Heart left ventricle (tissue), 16 donors: ENCODE data around the gene ASCC1. TPM values are rescaled to one million over a fixed set of nuclear protein-coding genes. Genes with fewer than 3 reads are reported as not detected.

Experiments
- ATAC-seq, 4 donors: fragments of 200-7000 bp; cut with Tn5 transposase; one replicate each; pipeline ENCODE4 v1.9.1; 2020 to 2022; ENCODE audit warnings: moderate library complexity in 4 of 4, mild to moderate bottlenecking in 3 of 4, moderate number of reproducible peaks in 1 of 4
- DNase-seq, 5 donors: peaks; one replicate each; pipeline ENCODE4 v3.0.0-alpha.2; 2020
- H3K27ac ChIP-seq, 12 donors: fragments of 200-600 bp; sonication (generic) in 4 of 12; one replicate each; pipeline versions ENCODE4 v1.5.0 to v1.8.0; 2016 to 2022; ENCODE audit warnings: mild to moderate bottlenecking in 2 of 12
- H3K27me3 ChIP-seq, 9 donors: fragments of 200-600 bp; sonication (generic) in 2 of 9; one replicate each; pipeline versions ENCODE4 v1.5.1 to v1.8.0; 2016 to 2022; ENCODE audit warnings: mild to moderate bottlenecking in 3 of 9
- H3K36me3 ChIP-seq, 9 donors: fragments of 200-600 bp; sonication (generic) in 2 of 9; one replicate each; pipeline versions ENCODE4 v1.5.0 to v1.8.0; 2018 to 2022; ENCODE audit warnings: mild to moderate bottlenecking in 2 of 9
- H3K4me1 ChIP-seq, 12 donors: fragments of 200-600 bp; sonication (generic) in 4 of 12; one replicate each; pipeline versions ENCODE4 v1.5.0 to v1.8.0; 2016 to 2022; ENCODE audit warnings: mild to moderate bottlenecking in 3 of 12
- H3K4me3 ChIP-seq, 12 donors: fragments of 200-600 bp; sonication (generic) in 4 of 12; one replicate each; pipeline versions ENCODE4 v1.5.0 to v1.8.0; 2017 to 2022; ENCODE audit warnings: mild to moderate bottlenecking in 9 of 12, moderate library complexity in 4 of 12
- H3K9me3 ChIP-seq, 12 donors: fragments of 200-600 bp; sonication (generic) in 4 of 12; one replicate each; pipeline versions ENCODE4 v1.5.0 to v1.8.0; 2016 to 2022; ENCODE audit warnings: mild to moderate bottlenecking in 1 of 12
- POLR2A ChIP-seq, 2 donors: fragments of 450-650 bp; IDR thresholded peaks; one replicate each; pipeline ENCODE4 v1.6.1; 2017; ENCODE audit warnings: antibody characterized with exemption in 2 of 2, mild to moderate bottlenecking in 2 of 2, moderate library complexity in 2 of 2
- WGBS, 4 donors: extraction: QIAGEN DNeasy Blood & Tissue Kit in 2 of 4; methylation state at CpG; one replicate each; pipeline versions ENCODE4 v1.1.5 to v1.1.7; 2013 to 2018; 5-methylcytosine and 5-hydroxymethylcytosine counted together
- intact Hi-C, 10 donors: fragments of 100-400 bp; cut with DNase I; formaldehyde crosslinking; loops; one replicate each; pipeline versions ENCODE4 v1.11.1 to v1.14.2; 2022
- polyA plus RNA-seq, 2 donors: library from polyadenylated mRNA; stranded (reverse); fragments of 200-250 nt; gene quantifications; one replicate each; pipeline ENCODE4 v1.2.3, GENCODE V29; 2013
- total RNA-seq, 9 donors: library from RNA; depleted of rRNA in 2 of 9; stranded (reverse); fragments of >200 nt in 2 of 9; fragmentation: NEBNext Ultra II Directional in 3 of 9; extraction: Animal tissue kit (Norgen Biotek cat#: 25700) in 3 of 9; gene quantifications; one replicate each; pipeline versions ENCODE4 v1.1.0 to v1.2.4, GENCODE V29; 2016 to 2023
- TF ChIP-seq, protein P1 (sequence below), 12 donors: fragments of 200-600 bp; sonication (generic) in 4 of 12; IDR thresholded peaks; one replicate each; pipeline versions ENCODE4 v1.5.0 to v1.8.0; 2018 to 2022; ENCODE audit warnings: antibody characterized with exemption in 12 of 12, mild to moderate bottlenecking in 5 of 12
- donor health status: ischemic (EF 13 %, LVEDD 7.1; RV severe dilation, severe dysfunction).
- donor health status: healthy with polysubstance abuse.
- donor health status: DM: no; HTN: yes; CAD: no.
- donor health status: DM: no; HTN: no; CAD: no.
- donor health status: ischemic (EF 25% LVEDD 6.9; RV normal size, moderate dysfunction).
- donor health status: ischemic (EF 25% LVEDD 5.7; RV mildly dilated, moderate dysfunction).
- donor health status: healthy.
- donor health status: DM: yes; HTN: yes; CAD: no.
- donor health status: ischemic (EF 35%, LVEDD 5.7; RV mildly dilated, moderate dysfunction).
- donor health status: nonischemic (EF 11% LVEDD 7.7; RV severe dilation, severe dysfunction).
- donor health status: DM: yes; HTN: yes; CAD: no.
- donor health status: PGD.
- donor health status: ischemic (EF 29% LVEDD 5.4; RV normal size, mild dysfunction).
- donor health status: nonischemic (EF 23%, LVEDD 6.1; RV moderate dilation, normal function).

ASCC1 gene
- total and polyA plus RNA-seq, 11 donors: 12.0 to 49.6 (median 35.3) TPM

DNA sequence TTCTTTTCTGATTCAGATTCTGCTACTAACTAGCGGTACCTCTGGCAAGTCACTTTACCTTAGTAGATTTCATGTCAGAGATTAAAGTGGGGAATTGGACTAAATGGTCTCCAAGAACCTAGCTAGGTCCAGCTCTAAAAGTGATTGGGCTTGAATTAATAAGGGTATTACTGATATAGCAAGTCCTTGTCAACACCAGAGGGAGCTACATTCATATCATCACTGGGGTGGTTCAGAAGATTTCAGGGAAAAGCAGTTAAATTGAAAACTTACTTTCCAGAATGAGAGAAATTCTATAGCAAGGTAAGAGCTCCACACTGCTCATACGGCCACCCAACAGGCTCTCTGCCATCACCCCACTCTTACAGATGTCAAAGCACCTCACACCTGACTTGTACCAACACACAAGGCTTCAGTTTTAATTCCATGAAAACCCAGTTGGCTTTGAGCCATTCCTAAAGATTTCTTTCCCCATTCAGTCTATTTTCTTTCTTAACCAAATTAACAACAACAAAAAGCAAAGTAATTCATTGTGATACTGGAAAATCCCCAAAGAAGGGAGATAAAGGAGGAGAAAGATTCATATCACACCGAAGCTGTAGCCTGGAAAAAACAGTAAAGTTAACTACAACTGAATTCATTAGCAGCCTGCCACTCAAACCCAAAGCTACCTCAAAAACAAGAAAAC, 89.7 kb downstream of the ASCC1 start:
- WGBS, 4 donors: 88 to 96% (median 93%) methylated on average over 3 of the region's 3 CpGs
- no peak overlapping the region for H3K27ac ChIP-seq
- no peak for ATAC-seq

DNA sequence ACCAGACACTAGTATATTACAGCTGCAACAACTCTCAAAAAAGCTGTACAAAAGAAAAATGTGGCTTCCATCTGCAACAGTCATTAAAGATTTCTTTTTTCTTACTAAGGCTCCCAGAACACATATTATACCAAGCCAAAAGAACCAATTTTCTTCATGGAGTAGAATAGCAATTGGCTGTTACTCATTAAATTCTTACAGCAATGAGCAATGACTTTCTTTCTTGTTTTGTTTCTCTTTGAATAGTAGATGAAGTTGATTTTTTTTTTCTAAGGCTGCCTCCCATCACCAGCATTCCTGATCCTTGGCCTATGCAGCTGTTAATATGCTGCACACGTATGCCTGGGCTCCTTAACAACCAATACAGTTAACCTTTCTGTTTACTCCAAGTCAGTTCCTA, 91.1 kb downstream of the ASCC1 start:
- ATAC-seq: peak in 3 of 4 donors; percentile 27 to 68 (median 60)
- DNase-seq: no peak
- intact Hi-C loops: loop anchor here in 7 of 10 donors (5.0 kb wide), 5 partner anchors 87 to 212 kb away; partner anchors contain the start of genes ANAPC16 (in 2 of the 7) and ASCC1 (in 2 of the 7)
- no peaks in the 10 kb centered on the region for H3K27me3 ChIP-seq
- TF ChIP-seq, protein P1, sequence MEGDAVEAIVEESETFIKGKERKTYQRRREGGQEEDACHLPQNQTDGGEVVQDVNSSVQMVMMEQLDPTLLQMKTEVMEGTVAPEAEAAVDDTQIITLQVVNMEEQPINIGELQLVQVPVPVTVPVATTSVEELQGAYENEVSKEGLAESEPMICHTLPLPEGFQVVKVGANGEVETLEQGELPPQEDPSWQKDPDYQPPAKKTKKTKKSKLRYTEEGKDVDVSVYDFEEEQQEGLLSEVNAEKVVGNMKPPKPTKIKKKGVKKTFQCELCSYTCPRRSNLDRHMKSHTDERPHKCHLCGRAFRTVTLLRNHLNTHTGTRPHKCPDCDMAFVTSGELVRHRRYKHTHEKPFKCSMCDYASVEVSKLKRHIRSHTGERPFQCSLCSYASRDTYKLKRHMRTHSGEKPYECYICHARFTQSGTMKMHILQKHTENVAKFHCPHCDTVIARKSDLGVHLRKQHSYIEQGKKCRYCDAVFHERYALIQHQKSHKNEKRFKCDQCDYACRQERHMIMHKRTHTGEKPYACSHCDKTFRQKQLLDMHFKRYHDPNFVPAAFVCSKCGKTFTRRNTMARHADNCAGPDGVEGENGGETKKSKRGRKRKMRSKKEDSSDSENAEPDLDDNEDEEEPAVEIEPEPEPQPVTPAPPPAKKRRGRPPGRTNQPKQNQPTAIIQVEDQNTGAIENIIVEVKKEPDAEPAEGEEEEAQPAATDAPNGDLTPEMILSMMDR (IDR thresholded peaks at IDR 0.05): no peak
- no peak for TF ChIP-seq POLR2A (IDR thresholded peaks at IDR 0.05)
- H3K4me1 ChIP-seq: peaks cover 0 to 15% (median 4%) of the 10 kb centered on the region in 12 donors
- no peak overlapping the region for H3K4me3 ChIP-seq
- no peaks in the 10 kb centered on the region for H3K9me3 ChIP-seq
- H3K27ac ChIP-seq: peak overlapping the region in 8 of 12 donors; percentile 7 to 55 (median 16)
- 56 to 68% (median 60%) methylated on average over 1 of the region's 1 CpG for WGBS, 4 donors
- H3K36me3 ChIP-seq: peaks cover 0 to 27% (median 9%) of the 10 kb centered on the region in 9 donors

More for the DNA sequence above, 89.7 kb downstream of the ASCC1 start:
- Histone ChIP-seq H3K27me3 (no peaks in the 10 kb centered on the region), H3K4me3 (no peak overlapping the region), H3K4me1 (peaks cover 0 to 15% (median 4%) of the 10 kb centered on the region in 12 donors), H3K36me3 (peaks cover 0 to 23% (median 9%) of the 10 kb centered on the region in 9 donors), H3K9me3 (no peaks in the 10 kb centered on the region)
- TF ChIP-seq, protein P1 (IDR thresholded peaks at IDR 0.05): peak in 10 of 12 donors; percentile 16 to 56 (median 34)
- TF ChIP-seq POLR2A (IDR thresholded peaks at IDR 0.05): no peak
- no peak for DNase-seq
- intact Hi-C loops: loop anchor here in 7 of 10 donors (5.0 kb wide), 5 partner anchors 86 to 211 kb away; partner anchors contain the start of genes ANAPC16 (in 2 of the 7) and ASCC1 (in 2 of the 7)

DNA sequence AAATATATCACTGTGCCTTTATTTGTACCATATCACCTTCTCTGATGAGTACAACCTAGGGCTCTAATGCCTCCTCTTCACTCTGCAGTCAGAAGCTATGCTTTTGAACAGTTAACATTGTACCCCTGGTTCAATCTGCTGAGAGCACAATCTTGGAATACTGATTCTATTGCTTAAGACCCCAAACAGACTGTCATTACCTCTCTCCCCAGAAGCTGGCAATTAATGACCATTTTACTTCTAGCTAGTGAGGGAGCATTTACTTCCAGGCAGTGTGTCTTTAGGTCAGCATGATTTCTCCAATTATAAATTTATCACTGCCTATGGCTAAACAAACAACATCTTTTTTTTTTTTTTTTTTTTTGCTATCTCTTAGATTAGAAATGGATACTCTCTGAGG, 91.7 kb downstream of the ASCC1 start:
- ATAC-seq: peak in 1 of 4 donors; percentile 21
- H3K36me3 ChIP-seq: peaks cover 0 to 27% (median 9%) of the 10 kb centered on the region in 9 donors
- H3K27ac ChIP-seq: peak overlapping the region in 6 of 12 donors; percentile 7 to 41 (median 14)
- no peak overlapping the region for H3K4me3 ChIP-seq
- TF ChIP-seq, protein P1 (IDR thresholded peaks at IDR 0.05): no peak
- TF ChIP-seq POLR2A (IDR thresholded peaks at IDR 0.05): no peak
- H3K4me1 ChIP-seq: peaks cover 0 to 15% (median 4%) of the 10 kb centered on the region in 12 donors
- no peaks in the 10 kb centered on the region for H3K9me3 ChIP-seq
- H3K27me3 ChIP-seq: no peaks in the 10 kb centered on the region
- no peak for DNase-seq
- intact Hi-C loops: loop anchor here in 1 of 10 donors (5.0 kb wide), 1 partner anchor 213 kb away; no protein-coding TSS in a partner anchor

DNA sequence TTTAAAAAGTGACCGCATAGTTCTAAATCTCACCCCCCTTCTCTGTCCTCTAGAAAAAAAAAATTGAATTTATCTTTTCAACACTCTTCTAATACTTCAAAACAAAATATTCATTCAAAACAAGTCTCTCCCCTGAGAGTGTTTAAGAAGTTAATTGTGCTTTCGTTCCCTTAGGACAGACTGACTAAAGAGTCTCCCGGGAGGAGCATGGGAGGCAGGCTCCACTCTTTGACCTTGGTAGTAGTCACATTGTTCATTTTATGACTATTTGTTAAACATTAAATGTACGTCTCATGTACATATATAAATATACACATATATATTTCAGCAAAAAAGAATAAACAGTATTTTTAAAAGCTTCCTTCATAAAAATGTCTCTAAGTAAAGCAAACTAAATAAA, 92.5 kb downstream of the ASCC1 start:
- peaks cover 0 to 27% (median 9%) of the 10 kb centered on the region in 9 donors for H3K36me3 ChIP-seq
- DNase-seq: no peak
- intact Hi-C loops: loop anchor here in 1 of 10 donors (5.0 kb wide), 1 partner anchor 214 kb away; no protein-coding TSS in a partner anchor
- H3K9me3 ChIP-seq: no peaks in the 10 kb centered on the region
- peaks cover 0 to 15% (median 4%) of the 10 kb centered on the region in 12 donors for H3K4me1 ChIP-seq
- ATAC-seq: no peak
- H3K4me3 ChIP-seq: no peak overlapping the region
- H3K27ac ChIP-seq: no peak overlapping the region
- WGBS, 4 donors: 65 to 86% (median 67%) methylated on average over 4 of the region's 4 CpGs
- H3K27me3 ChIP-seq: no peaks in the 10 kb centered on the region
- no peak for TF ChIP-seq POLR2A (IDR thresholded peaks at IDR 0.05)
- TF ChIP-seq, protein P1 (IDR thresholded peaks at IDR 0.05): no peak
